NOMO-1 (cell line): ENCODE results near the gene P2RX5.

Experiments used
- DNase-seq, 2 experiments: peaks; one replicate each; lab custom pipeline; 2025; ENCODE audit not compliant: unreplicated experiment in 2 of 2; lab: John Stamatoyannopoulos, UW

Gene P2RX5

GRCh38 chr17:3626831-3627768, 68.9 kb downstream of the P2RX5 start:
- no peak for DNase-seq
